Measurements from ENCODE around the gene HS6ST1.

The HS6ST1 gene

DNA sequence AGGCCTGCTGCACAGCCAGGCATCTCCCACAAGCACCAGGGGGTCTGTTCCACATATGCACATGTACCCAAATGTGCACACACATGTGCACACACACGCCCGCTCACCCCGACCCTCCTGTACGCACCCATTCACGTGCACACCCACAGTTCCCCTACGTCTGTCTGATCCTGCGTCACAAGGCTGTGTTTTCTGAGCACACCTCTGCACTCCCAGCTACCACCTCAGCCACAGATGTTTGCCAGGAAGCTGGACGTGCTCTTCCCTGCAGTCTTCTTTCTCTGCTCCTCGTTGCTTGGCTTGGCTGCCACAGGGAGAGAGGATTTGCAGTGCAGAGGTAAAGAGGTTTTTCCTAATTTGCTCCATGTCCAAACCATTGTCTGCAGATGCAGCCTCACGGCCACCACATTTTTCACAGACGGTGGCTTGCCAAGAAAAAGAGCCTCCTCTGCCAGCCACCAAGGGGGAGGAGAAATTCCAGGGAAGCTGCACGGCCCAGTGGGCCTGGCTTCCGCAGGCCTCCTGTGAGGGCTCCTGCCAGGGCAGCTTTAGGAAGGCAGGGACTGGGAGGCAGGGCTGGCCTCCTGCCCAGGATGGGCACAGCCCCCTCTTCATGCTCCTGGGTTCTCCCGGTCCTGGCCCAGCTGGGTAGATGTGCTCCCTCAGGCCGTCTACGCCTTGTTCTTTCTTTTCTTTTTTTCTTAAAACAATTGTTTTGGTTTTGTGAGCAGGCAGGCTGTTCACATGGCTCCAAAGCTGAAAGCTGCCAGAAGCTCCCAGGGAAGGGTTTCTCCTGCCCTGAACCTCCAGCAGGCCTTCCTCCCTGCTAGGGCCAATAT is 29.3 kb upstream of the HS6ST1 start:
- peak; percentile 66 for DNase-seq (ENCODE audit: low read depth, low spot score)

DNA sequence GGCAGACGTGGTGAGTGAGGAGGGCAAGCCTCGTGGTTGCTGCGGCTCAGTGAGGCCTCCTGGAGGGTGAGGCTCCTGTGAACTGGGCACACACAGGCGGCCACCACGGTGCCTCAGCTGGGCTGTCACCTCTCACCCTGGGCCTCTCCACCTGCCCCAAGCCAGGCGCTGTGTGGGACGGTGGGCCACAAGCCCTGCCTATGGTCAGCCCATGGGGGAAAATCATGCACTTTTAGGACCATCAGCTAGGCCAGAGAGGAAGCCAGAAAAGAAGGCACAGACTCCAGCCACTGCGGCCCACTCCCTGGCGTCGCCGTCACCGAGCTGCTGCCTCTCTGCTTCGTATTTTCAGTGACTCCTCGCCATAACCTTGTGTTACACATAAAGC is 28.5 kb upstream of the HS6ST1 start:
- no peak for DNase-seq (ENCODE audit: low read depth, low spot score)

DNA sequence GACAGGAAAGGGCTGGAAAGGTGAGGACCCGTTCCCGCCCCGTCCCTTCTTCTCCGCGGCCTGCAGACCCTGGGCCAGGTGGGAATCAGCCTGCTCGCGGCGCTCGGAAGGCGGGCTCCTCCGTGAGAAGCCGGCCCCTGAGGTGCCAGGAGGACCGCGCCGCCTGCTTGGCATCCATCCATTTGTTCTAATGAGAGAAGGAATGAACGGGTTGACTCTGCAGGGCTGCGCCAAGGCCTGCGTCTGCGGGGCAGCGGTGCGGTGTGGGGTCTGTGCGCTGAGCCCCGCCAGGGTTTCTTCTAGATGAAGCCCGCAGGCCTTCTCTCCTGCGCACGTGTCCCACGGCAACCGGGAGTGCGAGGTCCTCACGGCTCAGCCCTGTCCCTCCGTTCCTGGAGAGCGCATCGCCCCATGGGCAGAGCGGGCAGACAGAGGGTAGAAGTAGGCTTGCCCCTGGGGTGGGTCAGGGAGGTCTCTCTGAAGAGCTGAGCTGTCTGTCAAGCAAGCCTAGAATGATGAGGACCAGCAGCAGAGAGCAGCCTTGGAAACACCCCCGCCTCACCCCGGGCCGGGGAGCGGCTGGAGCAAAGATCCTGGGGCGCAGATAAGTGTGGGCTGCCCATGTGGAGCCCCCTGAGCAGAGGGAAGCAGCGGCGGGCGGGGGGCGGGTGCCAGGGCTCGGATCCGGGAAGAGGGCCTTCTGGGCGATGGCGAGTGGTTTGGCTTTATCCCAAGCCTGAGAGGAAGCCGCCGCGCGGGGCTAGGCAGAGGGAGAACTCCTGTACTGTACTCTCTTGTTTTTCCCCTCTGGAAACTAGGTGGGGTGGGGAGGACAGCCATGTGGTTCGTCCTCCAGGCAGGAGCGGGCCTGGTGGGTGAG is 27.9 kb upstream of the HS6ST1 start:
- no peak for DNase-seq (ENCODE audit: low read depth, low spot score)

DNA sequence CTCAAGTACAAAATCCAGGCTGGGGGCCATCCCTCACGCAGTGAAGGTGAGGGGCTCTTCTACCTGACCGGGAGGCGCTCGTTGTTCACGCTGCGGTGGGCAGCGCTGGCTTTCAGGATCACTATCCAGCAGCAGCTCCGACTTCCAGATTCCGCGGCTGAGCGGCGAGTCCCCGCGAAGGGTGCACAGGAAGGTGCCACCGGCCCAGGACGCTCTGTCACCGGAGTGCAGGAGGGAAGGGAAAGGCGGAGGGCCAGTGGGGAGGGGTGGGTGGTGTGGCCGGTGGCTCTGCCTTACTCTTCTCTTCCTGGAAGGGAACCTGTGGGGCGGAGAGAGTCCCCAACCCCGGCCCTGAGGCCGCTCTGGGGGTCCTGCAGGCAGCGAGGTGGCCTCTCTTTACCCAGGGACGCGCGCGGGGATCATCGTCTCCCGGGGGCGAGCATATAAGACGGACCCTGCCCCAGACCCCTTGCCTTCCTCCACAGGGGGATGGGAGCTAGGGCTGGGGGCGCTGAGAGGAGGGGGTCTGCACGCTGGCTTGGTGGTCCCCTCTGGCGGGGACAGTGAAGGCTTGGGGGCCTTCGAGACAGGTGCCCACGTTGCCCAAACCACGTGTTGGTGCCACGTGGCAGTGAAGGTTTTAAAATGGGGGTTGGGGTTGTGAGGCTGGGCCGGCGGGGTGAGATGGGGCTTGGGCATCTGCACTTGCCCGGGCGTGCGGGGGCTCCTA is 26.9 kb upstream of the HS6ST1 start:
- DNase-seq (ENCODE audit: low read depth, low spot score): no peak

DNA sequence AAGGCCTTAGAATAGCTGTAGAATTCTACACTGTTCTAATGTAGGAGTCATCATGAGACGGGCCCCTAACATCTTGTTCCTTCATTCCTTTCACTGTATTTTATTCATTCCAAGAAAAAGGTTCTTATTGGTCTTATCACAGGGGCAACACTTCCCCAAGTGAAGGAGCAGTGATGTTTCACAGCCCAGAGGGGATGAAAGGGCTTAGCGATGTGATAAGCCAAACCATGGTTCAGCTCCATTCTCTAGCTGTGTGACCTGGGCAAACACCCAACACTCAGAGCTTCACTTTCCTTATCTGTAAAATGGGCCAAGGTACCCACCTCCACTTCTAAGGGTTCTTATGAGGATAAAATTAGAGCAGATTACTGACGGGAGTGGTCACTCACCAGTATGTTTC is 25.4 kb upstream of the HS6ST1 start:
- DNase-seq (ENCODE audit: low read depth, low spot score): no peak

DNA sequence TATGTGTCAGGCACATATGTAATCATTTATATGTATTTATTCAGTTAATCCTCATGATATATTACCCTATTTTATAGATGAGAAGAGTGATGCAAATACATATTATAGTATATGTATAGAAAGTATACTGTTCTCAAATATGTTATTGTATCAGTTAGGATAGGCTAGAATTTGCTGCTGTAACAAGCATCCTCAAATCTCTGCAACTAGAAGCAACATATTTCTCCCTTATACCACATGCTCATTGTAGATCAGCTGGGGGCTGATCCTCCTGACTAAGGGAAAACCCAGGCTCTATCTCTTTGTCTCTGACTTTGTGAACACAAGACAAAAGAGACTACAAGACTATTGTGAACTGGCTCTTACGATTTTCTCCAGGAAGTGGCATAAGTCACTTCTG is 24.8 kb upstream of the HS6ST1 start:
- no peak for DNase-seq (ENCODE audit: low read depth, low spot score)

DNA sequence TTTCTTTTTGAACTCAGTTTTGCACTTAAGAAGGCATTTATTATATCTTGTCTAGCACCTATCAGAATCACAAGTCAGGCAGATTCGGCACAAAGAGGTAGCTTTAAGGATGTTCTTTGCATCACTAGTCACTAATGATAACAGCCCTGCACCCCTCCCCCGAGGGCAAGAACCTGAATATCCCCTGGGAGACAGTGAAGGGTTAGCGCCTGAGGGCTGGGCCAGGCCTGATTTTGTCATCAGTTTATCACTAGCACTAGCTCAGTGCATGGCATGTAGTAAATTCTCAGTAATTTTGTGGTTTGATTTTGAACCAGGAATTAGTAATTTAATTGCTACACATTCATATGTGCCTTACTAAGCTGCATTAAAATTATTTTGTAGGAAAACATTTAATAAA is 23.9 kb upstream of the HS6ST1 start:
- DNase-seq (ENCODE audit: low read depth, low spot score): no peak

DNA sequence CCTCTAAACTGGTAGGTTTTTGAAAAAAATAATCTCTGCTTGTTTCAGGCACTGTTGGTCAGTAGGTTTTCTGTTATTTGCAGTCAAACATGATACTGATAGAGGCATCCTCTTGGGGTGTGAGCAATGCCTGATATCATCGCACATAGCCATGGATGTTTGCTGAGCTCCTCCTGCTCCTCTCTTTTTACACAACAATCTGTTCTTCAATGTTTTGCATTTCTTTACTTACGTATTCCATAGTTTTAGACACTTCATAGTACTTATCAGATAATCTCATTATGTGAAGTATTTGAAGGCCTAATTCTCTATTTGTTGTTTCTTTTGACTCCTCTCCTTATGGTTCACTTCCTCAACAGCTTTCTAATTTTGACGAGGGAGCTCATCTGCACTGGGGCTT is 23.0 kb upstream of the HS6ST1 start:
- no peak for DNase-seq (ENCODE audit: low read depth, low spot score)

DNA sequence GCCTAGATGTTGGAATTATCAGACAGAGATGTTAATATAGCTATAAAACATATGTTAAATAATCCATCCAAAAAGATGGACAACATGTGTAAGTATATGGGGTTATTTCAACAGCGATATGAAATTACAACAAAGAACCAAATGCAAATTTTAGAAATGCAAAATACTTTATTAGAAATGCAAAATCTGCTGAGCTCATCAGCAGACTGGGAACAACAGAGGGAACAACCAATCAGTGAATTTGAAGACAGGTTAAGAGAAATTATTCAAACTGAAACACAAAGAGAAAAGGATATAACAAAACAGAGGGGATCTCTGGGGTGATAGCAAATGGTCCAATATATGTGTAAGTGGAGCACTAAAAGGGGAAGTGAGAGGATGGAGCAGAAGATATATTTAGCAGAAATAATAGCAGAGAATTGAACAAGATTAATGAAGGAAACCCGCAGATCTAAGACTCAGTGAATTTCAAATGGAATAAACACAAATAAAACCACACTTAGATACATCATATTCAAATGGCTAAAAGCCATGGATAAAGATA is 13.5 kb upstream of the HS6ST1 start:
- no peak for DNase-seq (ENCODE audit: low read depth, low spot score)

DNA sequence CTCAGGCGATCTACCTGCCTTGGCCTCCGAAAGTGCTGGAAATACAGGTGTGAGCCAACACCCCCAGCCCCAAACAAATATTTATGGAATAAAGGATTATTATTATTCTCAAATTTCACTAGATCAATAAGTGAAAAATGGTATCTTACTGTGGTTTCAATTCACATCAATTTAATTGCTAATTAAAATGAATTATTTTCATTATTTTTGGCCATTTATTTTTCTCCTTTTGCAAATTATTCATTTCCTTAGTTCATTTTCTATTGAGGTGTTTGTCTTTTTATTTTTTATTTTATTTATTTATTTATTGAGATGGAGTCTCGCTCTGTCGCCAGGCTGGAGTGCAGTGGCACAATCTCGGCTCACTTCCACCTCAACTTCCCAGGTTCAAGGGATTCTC is 11.9 kb upstream of the HS6ST1 start:
- no peak for DNase-seq (ENCODE audit: low read depth, low spot score)

DNA sequence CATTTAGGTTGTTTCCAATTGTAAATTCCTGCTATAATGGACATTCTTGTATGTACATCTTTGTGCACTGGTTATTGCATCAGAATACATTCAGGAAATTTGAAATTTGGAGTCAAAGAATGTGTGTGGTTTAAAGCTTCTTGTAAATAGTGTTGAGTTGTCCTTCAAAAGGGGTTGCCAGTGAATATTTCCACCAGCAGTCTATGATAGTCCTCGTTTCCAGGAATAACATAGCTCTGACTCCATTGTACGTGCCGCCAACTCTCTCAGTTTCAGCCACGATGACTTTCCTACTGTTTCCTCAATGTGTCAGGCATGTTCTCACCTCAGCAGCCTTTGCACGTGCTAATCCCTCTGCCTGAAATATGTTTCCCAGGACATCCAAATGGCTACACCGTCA is 10.9 kb upstream of the HS6ST1 start:
- no peak for DNase-seq (ENCODE audit: low read depth, low spot score)

DNA sequence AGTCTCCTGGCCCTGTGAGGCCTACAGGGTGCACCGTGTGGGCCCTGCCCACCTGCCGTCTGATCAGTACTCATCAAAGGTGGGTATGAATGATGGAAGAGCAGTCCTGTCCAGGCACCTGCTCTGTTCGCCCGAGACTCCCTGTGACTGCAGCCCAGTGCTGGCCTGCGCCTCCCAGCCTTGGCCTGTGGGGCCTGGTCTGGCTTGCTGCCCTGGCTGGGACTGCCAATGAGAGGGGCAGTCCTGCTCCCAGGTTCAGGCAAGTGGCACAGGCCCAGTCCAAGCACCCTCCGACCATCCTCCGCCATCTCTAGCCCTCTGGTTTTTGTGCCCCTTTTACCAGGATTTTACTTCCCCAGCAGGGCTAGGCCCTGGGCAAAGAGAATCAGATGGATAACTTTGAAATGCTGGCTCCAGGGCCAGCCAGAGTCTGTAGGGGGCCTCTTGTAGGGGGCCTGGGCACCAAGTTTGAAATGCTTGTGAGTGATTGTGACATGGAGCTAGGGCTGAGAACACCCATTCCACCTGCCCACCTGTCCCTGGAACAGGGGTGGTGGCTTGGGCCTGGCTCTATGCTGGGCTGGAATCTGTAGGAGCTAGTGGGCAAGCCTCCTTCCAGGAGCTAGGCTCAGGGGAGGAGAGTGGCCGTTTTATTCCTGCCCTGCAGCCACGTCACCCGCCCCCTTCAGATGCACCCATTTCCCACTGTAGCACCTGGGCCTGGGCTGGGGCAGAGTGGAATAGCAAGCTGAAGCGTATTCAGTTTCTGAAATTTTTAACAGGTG is 8.7 kb upstream of the HS6ST1 start:
- DNase-seq (ENCODE audit: low read depth, low spot score): no peak

DNA sequence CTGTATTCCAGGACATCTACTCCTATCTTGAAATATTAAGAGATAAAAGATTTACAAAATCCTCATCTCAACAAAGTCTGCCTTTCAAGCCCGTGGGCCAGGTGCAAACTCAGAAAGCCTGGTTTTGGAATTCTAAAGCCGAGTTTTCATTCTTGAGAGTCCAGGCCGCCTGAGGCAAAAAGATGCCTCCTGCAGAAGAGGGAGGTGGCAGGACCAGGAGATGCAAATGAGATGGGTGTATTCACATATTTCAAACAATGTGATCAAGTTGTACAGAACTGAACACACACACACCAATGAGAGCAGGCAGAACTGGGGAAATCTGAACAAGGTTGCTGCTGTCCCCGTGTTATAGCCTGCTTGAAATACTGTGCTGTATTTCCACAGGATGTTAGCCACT is 7.7 kb upstream of the HS6ST1 start:
- DNase-seq (ENCODE audit: low read depth, low spot score): no peak

DNA sequence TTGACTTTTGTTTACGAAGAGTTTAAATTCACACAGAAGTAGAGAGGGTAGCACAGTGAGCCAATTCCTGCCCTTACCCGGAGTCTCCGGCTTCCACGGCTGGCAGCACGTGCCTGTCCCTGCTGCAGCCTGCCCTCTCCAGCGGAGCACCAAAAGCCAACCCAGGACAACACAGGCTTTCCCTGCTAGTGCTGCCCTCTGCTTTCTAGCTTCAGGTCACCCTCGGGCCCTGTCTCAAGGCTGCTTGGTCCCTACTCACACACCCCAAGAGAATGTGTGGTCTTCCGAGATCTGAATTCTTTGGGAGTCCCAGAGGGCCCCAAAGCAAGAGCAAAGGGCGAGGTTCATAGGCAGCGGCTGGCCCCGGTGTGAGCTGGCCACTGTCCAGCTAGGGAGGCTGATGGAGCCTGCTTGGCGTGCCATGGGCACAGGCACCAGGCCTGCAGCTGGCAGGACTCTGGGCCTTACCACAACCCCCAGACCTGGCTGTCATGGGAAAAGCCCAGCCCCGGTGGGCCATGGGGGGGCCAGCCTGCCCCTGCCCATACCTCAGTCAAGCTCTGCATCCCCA is 7.0 kb upstream of the HS6ST1 start:
- no peak for DNase-seq (ENCODE audit: low read depth, low spot score)

DNA sequence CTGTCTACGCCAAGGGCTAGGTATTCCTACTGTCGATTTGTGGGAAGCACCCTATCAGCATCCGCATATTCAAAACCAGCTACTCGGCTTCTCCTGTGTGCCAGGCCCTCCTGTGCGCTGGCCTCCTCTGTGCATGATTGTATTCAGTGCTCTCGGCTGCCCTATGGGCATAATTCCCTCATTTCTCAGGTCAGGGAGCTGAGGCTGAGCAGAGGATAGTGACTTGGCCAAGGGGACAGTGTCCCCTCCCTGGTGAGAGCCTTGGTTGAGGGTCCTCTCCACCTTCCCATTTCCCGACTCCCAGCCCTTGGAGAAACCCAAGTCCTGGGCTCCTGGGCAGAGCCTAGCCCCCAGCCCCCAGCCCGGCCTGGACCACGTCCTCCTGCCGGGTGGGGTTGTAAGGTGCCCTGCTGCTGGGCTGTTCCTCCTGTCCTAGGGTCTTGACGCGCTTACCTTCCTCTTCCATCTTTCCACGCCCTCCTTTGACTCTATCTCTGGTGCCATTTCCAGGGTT is 6.3 kb upstream of the HS6ST1 start:
- no peak for DNase-seq (ENCODE audit: low read depth, low spot score)

DNA sequence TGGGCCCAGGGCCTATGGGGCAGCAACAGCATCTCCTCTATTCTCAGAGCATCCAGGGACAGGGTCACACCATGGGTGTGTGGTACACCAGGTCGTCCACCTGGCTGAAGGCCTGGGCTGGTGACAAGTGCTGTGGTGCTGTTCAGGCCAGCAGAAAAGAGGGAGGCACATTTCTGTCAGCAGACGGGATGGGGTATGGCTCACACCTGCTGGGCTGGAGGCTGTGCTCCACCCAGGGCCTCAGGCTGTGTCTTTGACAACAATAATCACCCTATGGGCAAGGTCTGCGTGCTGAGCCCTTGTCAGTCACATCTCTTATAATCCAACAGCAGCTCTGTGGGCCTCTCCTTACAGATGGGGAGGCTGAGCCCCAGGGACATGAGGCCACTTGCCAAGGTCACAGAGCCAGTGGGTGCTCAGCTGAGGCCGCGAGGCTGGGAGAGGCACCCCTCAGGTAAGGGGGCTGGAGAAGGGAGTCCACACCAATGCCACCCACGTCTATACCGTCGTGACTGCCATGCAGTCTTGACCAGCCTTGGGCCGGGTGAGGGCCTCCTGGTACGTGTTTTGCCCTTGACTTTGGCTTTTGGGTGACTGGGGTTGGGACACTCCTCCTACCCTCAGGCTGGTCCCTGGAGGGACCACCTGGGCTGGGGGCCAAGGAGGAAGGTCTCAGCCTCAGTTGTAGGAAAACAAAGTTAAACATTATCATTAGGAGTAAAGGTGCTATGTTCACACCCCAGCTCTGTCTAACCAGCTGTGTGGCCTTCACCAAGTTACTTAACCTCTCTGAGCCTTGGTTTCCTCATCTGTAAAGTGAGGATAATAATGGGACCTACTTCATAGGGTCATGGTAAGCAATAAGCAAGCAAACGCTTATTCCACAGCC is 5.6 kb upstream of the HS6ST1 start:
- DNase-seq (ENCODE audit: low read depth, low spot score): no peak

DNA sequence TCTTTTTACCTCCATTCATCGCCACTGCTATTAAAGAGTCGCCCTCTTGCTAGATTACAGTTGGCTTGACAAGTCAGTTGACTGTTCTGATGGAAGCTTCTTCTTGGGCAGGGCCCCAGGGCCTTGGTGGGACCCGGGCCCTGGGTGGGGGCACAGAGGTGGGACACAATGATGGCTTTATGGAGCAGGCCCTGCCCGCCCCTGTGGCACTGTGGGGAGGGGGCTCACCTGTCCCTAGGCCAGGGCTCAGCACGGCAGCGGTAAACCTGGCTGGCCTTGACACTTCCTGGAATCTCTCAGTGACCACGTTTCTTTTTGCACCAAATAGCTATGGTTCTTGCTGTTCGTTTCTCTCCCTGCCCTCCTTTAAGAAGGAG is 4.9 kb upstream of the HS6ST1 start:
- DNase-seq (ENCODE audit: low read depth, low spot score): no peak

DNA sequence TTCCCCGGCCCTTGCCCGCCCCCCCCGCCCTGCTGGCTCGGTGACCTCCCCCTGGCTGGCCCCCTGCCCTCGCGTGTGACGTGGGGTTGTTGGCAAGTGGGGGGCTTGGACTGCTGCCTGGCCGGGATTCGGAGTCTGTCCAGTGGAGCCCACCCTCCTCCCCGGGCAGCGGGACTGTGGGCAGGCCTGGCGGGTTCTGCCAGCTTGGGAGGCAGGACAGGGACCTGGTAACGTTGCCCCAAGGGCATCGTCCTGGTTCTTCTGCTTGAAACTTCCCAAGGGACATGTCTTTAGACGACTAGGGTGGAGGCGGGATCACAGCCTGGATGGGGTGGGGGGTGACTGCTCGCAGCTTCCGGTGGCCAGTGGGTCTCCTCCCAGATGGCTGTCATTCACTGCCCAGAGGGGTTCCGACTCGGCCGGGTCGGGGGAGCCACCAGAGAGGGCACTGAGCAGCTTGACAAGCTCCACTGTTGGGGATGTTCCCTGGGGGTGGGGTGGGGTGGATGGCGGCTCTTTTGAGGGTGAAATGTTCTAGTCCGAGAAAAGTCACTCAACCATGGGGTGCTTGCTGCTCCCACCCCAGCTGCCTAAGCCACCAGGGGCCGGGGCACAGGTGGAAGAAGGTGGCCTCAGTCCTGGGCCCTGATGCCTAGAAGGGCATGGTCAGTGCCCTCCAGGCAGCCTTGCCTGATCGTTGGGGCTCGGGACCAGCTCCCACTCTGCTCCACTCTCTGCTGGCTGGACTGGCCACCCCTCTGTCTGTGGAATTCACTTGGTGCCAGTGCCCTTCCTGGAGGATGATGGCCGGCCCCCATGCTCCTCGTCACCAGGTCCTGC is 4.3 kb upstream of the HS6ST1 start:
- no peak for DNase-seq (ENCODE audit: low read depth, low spot score)
